Kidney epithelial cell (primary cell): ENCODE data around the gene NSMCE4A. TPM values are rescaled to one million over a fixed set of nuclear protein-coding genes. Genes with fewer than 3 reads are reported as not detected.

Experiments
- DNase-seq: peaks from one replicate; pipeline ENCODE4 v3.0.0-alpha.2; 2010; ENCODE audit warnings: low read depth
- H3K27me3 ChIP-seq: 2 replicates; pipeline ENCODE4 v1.6.0; 2011; ENCODE audit warnings: low read length; ENCODE audit not compliant: control insufficient read depth, insufficient read depth
- H3K36me3 ChIP-seq: 2 replicates; pipeline ENCODE4 v1.5.1; 2011; ENCODE audit warnings: low read length; ENCODE audit not compliant: control insufficient read depth, insufficient read depth
- H3K4me3 ChIP-seq: 2 replicates; pipeline ENCODE4 v1.5.1; 2011; ENCODE audit warnings: low read depth, mild to moderate bottlenecking, control low read depth, low read length
- CTCF ChIP-seq: IDR thresholded peaks from 2 replicates; pipeline ENCODE4 v1.5.1; 2011; ENCODE audit warnings: mild to moderate bottlenecking, moderate library complexity, low read length, control low read depth, inconsistent platforms; ENCODE audit not compliant: insufficient read depth, poor library complexity, severe bottlenecking
- total RNA-seq: library from RNA; depleted of rRNA; stranded (reverse); fragments of >200 nt; gene quantifications from 2 replicates; pipeline ENCODE4 v1.2.3, GENCODE V29; 2015

Gene NSMCE4A
- total RNA-seq, 1 donor from 2014 or later, result 53.4 TPM

DNA sequence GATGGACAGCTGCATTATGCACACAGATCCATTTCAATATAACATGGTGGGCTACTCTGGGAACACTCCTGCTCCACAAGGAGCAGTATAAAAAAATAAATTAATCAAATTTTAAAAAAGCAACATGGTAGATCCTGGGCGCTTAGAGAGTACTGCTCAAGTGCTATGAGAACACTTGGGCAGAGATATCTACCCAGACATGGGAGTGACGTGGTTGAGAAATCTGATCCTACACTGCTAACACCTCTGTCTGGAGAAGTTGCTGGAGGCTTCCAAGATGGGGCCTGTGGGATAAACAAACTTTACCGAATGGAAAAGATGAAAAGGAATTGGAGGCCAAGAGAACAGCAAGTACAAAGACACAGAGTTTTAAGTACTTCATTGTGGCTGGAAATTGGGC is 9.0 kb downstream of the NSMCE4A start:
- Histone ChIP-seq H3K4me3 (no peak overlapping the region), H3K36me3 (no peaks in the 10 kb centered on the region), H3K27me3 (no peaks in the 10 kb centered on the region)

DNA sequence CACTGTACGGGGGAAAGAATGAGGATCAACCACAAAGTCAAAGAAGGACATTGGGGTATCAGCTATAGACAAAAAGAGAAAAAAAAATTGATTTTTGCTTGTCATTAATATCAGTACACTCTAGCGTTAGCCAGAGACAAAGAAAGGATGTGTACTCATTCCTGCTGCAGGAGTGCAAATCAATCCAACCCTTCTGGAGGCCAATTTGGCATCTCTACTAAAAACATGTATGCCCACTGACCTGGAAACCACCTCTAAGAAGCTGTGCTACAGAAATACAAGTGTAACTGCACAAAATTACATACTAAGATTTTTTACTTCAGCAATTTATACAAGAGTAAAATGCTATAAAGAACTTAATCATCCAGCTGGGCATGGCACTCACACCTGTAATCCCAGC is 13.6 kb downstream of the NSMCE4A start:
- TF ChIP-seq CTCF, result no peak
- Histone ChIP-seq H3K36me3 (no peaks in the 10 kb centered on the region), H3K4me3 (no peak overlapping the region)

More for the DNA sequence above, 9.0 kb downstream of the NSMCE4A start:
- TF ChIP-seq CTCF, result no peak
- no peak for DNase-seq

DNA sequence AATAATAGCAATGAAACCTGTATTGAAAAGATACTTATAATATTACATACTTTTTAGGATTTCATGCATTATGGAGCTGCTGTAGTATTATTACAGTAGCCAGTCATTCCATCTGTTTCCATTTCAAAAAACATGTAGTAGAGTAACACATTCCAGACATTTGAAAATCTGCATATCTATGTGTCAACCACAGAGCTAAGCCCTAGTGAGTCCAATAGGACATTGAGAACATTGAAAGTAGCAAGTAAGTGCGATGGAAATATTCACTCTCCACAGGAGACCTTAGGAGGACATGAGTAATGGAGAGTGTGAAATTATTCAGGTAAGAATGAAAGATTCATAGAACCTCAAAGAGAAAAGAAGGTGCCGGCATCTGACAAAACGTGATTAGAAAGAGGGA is 15.3 kb downstream of the NSMCE4A start:
- H3K4me3 ChIP-seq, result no peak overlapping the region
- H3K27me3 ChIP-seq, result no peaks in the 10 kb centered on the region
- TF ChIP-seq CTCF, result no peak
- DNase-seq, result no peak
- no peaks in the 10 kb centered on the region for H3K36me3 ChIP-seq

More for the DNA sequence above, 13.6 kb downstream of the NSMCE4A start:
- DNase-seq, result no peak
- H3K27me3 ChIP-seq, result no peaks in the 10 kb centered on the region

GRCh38 chr10:121956111-121957061 is 18.6 kb downstream of the NSMCE4A start:
- Histone ChIP-seq H3K27me3 (no peaks in the 10 kb centered on the region), H3K4me3 (no peak overlapping the region), H3K36me3 (no peaks in the 10 kb centered on the region)
- no peak for TF ChIP-seq CTCF
- no peak for DNase-seq

GRCh38 chr10:121952226-121952625 is 22.8 kb downstream of the NSMCE4A start:
- DNase-seq, result no peak
- Histone ChIP-seq H3K36me3 (no peaks in the 10 kb centered on the region), H3K27me3 (no peaks in the 10 kb centered on the region), H3K4me3 (no peak overlapping the region)
- TF ChIP-seq CTCF, result no peak
